COLO668 (cell line): Measurements from ENCODE around the gene SUMO2.
"Not testable (repeated sequence)": the region's sequence is repeated elsewhere in the genome, so short reads cannot be mapped to it uniquely, and the experiment has no call there.

ENCODE experiments used
- DNase-seq: peaks from one replicate; lab custom pipeline; 2025; ENCODE audit not compliant: unreplicated experiment; lab: John Stamatoyannopoulos, UW

The SUMO2 gene

DNA sequence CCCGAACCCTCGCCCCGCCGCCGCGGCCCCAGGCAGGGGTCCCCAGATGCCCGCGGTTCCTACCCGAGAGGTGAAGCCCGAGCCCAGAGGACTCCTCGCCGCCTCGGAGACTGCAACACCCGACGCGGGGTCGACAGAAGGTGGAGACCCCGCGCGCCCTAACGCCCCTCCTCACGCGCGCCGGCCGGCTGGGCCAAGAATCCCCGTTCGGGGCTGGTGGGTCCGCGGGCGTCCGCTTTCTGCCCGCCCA lies 515 bp downstream of the SUMO2 start:
- DNase-seq, result no peak

DNA sequence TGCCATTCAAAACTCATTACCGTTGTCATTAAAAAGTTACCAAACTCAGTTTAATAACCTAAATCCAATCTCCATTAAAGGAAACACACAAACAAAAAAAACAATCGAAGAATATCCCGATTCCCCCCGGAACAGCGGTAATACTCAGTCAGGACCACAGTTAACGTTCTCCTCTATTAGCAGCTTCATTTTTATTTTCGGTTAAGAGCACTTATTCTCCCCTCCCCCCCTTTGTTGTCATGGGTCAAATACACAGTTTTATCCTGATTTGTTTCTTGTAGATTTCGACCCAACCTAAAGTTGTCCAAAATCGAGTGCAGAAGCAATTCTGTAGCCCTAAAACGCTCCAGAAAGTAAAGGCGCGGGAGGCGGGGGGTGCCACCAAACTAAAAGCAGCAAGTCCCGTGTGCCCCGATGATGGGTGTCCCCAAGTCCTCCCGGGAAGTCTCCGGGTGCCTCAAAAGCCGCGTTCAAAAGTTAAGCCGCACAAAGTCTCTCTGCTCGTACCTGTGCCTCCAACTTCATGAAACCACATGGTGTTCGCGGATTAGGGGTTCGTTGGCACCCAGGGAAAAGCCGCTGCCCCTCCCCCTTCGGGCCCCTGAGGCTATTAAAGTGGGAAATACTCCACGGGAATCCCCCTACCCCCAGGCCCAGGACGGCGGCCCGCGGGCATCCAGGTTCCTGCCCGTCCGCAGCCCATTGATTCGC lies 996 bp downstream of the SUMO2 start:
- peak; percentile 34 for DNase-seq

DNA sequence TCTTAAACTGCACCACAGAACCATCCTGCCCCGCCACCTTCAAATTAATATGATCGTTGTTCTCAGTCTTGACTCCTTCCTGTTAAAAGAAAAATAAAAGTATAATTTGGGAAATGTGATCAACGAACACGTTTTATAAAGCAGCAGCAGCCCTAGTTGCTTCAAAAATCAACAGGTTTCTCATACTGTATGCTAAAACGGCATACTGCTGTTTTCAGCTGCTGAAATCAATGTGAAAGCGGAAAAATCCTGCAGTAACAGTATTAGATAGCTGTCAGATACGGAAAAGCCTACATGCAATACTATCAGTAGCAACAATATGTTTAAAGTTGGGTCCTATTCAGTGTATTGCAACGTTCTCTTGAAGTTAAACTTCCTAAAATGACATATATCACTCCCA lies 1.6 kb downstream of the SUMO2 start:
- no peak for DNase-seq

DNA sequence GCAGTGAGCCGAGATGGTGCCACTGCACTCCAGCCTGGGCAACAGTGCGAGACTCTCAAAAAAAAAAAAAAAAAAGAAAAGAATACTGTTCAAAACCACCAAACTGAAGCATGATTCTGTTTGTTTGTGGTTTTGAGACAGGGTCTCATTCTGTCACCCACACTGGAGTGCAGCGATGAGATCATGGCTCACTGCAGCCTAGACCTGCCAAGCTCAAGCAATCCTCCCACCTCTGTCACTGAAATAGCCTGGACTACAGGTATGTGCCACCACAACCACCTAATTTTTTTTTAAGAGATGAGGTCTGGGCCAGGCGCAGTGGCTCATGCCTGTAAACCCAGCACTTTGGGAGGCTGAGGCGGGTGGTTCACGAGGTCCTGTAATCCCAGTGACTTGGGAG lies 4.3 kb downstream of the SUMO2 start:
- DNase-seq, result no peak

DNA sequence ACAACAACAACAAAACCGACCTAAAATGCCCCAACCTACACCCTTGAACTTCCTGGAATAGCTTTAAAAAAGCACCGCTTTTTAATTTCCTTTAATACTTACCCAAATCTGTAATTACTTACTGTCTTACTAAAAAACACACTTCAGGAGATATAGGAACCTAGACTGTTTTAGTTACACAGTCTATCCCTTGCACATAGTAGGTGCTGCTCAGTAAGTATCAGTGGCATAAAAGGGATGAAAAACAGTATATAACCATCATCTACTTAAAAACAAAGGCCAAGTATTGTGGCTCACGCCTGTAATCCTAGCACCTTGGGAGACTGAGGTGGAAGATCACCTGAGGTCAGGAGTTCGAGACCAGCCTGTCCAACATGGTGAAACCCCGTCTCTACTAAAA lies 6.1 kb downstream of the SUMO2 start:
- no peak for DNase-seq

DNA sequence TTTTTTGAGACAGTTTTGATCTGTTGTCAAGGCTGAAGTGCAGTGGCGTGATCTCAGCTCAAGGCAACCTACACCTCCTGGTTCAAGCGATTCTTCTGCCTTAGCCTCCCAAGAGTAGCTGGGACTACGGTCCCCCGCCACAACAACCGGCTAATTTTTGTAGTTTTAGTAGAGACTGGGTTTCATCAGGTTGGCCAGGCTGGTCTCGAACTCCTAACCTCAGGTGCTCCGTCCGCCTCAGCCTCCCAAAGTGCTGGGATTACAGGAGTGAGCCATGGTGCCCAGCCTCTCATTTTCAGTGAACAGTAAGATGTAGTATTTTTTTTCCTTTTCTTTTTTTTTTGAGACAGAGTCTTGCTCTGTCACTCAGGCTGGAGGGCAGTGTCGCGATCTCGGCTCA lies 7.8 kb downstream of the SUMO2 start:
- DNase-seq, result no peak

DNA sequence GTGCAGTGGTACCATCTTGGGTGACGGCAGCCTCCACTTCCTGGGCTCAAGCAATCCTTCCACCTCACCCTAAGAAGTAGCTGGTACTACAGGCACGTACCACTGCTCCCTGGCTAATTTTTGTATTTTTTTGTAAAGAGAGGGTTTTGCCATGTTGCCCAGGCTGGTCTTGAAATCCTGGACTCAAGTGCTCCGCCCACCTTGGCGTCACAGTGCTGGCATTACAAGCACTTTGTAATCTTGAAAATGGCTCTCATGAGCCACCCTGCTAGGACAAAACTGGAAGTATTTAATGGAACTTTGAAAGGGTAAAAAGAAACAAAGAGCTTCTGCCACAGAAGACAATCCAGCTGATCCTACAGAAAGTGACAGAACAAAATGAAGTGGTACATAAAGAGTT lies 9.2 kb downstream of the SUMO2 start:
- no peak for DNase-seq

DNA sequence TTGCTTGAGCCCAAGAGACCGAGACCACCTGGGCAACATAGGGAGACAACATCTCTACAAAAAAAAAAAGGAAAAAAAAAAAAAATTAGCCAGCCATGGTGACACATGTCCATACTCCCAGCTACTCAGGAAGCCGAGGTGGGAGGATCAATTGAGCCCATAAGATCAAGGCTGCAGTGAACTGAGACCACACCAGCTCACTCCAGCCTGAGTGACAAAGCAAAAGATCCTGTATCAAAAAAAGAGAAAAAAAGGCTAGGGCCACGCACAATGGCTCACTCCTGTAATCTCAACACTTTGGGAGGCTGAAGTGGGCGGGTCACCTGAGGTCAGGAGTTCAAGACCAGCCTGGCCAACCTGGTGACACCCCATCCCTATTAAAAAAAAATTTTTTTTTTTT lies 13.8 kb downstream of the SUMO2 start:
- DNase-seq, result no peak

DNA sequence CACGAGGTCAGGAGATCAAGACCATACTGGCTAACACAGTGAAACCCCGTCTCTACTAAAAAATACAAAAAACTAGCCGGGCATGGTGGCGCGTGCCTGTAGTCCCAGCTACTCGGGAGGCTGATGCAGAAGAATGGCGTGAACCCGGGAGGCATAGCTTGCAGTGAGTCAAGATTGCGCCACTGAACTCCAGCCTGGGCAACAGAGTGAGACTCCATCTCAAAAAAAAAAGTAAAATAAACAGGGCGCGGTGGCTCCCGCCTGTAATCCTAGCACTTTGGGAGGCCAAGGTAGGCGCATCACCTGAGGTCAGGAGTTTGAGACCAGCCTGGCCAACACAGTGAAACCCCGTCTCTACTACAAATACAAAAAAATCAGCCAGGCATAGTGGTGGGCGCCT lies 18.2 kb downstream of the SUMO2 start:
- not testable (repeated sequence) for DNase-seq

DNA sequence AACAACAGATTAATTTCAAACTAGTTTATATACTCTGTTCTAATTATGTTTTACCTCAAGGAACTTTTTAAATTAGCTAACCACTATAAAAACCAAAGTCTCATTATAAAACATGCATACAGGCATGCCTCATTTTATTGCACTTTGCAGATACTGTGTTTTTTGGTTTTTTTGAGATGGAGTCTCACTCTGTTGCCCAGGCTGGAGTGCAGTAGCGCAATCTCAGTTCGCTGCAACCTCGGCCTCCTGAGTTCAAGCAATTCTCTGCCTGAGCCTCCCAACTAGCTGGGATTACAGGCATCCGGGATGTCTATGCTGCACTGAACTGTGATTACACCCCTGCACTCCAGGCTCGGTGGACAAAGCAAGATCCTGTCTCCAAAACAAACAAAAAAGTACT lies 19.7 kb downstream of the SUMO2 start:
- no peak for DNase-seq

DNA sequence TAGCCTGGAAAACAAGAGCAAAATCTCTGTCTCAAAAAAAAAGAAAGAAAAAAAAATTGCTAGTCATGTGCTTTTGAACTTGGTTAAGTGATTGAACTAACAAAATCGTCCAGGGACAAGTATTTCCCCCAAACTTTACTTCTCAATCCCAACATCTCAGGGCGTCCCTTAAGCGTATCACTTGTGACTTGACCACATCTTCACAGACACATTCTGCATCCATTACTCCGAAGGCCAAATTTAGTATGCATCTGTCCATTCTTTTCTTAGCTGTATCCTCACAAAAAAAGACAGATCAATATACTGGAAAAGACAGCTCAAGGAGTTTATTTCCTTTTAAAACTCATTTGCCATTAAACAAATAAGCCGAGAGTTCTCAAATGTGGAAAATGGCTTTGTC lies 22.5 kb downstream of the SUMO2 start:
- no peak for DNase-seq

DNA sequence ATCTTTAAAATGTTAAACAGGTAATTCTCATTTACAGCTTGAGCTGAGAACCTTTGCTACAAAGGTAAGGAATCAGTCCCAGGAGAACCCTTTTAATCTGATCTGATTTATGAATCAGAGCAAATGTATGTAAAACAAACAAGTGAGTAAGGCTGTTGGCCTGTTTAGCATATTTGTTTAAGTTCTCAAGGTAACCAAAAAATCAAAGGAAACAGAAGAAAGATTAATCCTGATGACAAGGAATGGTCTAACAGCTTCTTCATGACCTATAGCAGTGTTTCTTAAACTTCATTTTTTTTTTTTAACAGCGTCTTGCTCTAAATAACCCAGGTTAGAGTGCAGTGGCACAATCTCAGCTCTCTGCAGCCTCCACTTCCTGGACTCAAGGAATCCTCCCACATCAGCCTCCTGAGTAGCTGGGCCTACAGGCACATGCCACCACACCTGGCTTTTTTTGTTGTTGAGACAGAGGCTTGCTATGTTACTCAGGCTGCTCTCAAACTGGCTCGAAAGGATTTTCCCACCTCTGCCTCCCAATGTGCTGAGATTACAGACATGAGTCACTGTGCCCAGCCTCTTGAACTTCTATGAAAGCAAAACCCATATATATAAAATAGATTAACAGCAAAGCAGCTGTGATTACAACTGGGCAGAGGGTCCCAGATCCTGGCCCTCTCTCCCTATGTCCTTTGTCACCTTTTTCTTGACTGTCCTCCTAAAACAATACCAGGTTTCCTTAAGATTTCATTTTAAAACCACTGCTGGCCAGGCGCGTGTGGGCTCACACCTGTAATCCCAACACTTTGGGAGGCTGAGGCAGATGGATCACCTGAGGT lies 23.3 kb downstream of the SUMO2 start:
- DNase-seq, result no peak

DNA sequence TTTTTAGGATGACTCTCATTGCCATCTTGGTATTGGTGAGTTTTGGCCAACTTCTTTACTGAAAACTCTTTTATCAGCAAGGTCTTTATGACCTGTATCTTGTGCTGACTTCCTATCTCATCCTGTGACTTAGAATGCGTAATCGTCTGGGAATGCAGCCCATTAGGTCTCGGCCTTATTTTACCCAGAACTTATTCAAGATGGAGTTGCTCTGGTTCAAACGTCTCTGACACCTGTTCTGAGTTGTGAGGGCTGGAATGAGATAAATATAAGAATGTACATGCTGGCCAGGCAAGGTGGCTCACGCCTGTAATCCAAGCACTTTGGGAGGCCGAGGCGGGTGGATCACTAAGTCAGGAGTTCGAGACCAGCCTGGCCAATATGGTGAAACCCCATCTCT lies 24.3 kb downstream of the SUMO2 start:
- not testable (repeated sequence) for DNase-seq

DNA sequence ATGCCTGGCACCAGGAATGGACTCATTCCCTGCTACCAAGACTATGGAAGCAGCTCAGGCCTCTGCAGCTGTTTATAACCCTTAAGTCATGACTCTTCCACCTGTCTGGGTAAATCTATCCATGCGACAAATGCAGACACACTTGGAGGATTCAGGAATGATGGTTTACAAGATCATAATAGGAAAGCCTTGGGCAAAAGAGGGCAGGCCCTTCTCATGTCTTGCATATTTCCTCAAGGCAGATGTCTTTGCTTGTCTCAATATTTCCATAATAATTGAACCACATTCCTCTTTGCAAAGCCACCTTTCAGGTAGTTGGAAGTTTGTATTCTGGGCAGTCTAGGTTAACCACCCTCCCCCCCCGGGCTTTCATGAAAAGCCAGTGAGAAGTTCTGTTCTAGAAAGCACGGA lies 27.6 kb downstream of the SUMO2 start:
- no peak for DNase-seq

DNA sequence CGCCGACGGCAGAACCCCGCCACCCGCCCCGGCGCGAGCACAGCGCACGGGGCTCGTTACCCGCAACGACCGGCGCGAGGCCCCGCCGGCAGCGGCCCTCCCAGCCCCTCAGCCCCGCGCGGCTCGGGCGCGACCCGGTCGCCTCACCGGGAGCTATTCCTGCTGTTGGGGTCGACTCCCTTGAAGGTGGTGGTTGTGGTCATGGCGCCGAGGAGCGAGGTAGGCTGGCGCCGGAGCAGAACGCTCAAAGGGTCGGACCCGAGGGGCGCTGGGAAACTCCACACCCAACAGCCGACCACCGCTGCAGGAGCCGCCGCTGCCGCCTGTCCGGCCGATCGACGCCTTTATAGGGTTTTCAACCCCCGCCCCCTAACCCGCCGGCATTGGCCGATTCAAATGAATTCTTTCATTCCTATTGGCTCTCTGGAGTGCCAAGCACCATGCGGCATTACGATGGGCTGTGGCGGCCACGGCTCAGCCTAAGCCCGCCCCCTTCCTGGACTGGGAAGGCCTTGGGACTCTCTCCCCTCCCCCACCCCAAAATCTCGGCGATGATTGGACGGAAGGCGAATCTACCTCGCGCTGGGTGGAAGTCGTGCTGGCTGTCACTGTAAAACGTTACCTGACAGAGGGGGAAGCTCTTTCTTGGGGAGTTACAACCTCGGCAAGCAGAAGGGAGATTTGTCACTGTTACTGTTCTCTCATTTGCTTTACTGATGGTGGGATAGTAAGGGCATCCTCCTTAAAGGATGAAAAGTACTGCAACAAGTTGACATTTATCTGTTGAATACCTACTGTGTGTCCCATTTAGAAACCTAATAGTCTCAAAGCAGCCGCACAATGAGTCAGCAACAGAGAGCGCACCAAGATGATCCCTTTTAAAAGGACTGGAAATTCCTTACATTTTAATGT lies 28.3 kb downstream of the SUMO2 start, which contains the start of gene JPT1:
TSS of gene JPT1 (minus strand) at position 318 of the 912 bp plus-strand sequence. CDS start at position 203, 115 bp downstream.
- peak; percentile 95 for DNase-seq

DNA sequence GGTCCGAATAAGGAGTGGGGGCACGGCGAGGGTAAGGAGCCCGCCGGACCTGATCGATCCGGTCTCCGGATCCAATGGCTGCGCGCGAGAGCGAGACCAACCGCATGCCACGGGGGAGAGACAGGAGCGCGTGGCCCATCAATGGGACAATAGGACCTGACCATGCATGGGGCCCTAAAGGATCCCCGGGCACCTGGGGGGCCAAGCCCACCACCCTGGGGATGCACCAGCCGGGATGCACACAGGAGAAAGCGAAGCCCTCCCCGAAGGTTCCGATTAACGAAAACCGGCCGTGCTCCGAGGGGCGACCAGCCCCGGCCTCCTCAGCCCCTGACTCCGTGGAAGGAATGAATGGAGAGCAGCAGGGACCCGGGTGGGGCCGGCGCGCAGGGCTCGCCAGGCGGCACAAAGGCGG lies 29.0 kb downstream of the SUMO2 start:
- peak; percentile 60 for DNase-seq

DNA sequence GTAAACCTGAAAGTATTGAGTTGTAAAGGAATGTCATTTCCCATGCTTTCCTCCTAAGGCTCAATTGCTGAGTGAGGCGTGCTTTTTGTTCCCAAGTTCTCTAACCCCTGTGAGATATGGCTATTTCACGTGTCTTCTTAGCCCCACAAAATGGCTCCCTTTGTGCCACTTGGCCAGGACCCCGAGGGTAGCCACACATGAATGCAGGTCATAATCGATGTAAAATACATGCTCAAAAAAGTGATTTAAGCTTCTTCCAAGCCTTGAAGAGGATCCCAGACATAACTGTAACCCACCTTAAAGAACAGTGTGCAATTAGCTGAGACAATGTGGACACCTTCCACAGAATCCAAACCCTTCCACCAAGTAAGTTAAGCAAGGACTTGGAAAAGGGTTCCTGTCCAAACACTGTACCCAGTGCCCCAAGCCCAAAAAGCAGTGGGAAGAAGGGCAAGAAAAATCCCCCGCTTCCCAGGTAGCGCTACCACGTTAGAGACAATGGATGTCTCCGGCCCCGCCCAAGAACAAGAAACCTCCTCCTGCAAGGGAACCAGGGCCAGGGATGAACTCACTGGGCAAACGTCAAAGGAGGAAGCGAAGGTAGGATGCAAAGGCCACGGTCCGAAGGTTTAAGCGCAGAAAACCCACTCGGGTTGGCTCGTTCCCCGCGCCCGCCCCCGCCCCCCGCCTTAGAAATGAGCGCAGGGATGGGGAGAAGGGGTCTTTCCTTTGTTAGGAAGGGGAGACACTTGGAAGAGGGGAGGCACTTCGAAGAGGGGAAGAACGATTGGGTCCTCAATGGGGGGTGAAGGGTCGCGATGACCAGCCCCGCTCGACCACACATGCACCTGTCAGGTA lies 29.6 kb downstream of the SUMO2 start:
- DNase-seq, result peak; percentile 43

DNA sequence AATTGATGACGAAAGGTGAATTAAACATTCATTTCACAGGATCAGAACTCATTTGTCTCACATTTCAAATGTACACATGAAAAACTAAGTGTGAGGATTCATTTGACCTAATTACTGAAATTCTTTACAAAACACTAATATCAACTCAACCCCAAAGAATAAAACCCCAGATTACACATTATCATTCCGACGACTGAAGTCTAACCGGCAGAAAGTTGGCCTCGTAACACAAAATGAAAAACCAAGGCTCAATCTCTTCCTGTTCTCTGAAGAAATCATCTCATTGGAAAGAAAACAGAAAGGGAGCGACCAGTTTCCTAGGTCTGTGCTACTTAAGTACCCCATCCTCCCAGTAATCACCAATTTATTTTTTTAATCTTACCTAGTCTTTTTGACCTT lies 30.2 kb downstream of the SUMO2 start:
- no peak for DNase-seq

DNA sequence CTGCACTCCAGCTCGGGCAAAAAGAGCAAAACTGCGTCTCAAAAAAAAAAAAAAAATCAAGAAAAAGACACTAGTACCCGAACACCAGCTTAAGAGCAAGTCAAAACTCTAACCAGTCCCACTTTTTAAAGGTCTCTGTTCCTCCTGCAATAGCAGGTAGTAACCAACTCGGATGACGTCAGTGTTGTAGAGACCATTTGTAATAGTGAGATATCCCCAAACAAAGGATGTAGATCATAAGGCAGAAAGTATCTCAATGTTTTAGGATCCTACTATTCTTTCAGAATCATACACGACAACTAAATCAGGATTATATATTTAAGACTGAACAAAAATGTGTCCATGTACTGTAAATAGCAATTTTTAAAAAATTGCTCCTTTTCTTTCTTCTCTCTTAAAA lies 30.8 kb downstream of the SUMO2 start:
- peak; percentile 4 for DNase-seq

DNA sequence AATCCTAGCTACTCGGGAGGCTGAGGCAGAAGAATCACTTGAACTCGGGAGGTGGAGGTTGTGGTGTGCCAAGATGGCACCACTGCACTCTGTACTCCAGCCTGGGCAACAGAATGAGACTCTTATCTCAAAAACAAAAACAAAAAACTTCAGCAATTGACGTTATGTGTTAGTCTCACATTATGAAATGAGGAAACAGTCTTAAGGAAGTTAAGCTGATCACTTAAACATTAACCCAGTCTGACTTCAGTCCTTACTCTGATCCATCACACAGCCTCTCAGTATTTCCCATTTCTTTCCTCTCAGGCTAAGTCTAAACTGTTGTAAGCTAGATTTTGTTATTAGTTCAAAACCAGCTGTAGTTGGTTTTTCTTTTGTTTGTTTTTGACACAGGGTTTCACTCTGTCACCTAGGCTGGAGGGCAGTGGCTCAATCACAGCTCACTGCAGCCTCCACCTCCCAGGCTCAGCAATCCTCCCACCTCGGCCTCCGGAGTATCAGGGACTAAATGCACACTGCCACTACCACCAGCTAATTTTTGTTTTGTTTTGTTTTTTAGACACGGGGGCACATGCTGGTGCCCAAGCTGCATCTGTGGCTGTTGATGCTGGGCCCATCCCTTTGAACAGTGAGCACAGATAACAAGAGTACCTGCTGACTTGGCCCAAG lies 34.7 kb downstream of the SUMO2 start:
- no peak for DNase-seq
